Endometrial microvascular endothelial cells (primary cell): Measurements from ENCODE around the gene CAMK1D. TPM values are rescaled to one million over a fixed set of nuclear protein-coding genes. Genes with fewer than 3 reads are reported as not detected.

ENCODE experiments used
- in situ Hi-C: cut with HindIII; loops from 2 replicates; pipeline ENCODE4 v1.10.0; 2017; ENCODE audit warnings: low sequenced_read_pairs, low pct_unique_long_range_greater_than_20kb; ENCODE audit errors: inconsistent ontology term
- total RNA-seq: library from RNA; depleted of rRNA; stranded (reverse); fragments of >200 nt; gene quantifications from one replicate; pipeline ENCODE4 v1.2.3, GENCODE V29; 2015; ENCODE audit errors: inconsistent ontology term

CAMK1D gene
- total RNA-seq, 1 donor from 2014 or later, result 0.37 TPM

GRCh38 chr10:12874501-12874900 lies 525.2 kb downstream of the CAMK1D start:
- in situ Hi-C loops, result no loop called here

- in situ Hi-C loops, result no loop called here
Measured at GRCh38 chr10:12875100-12875499, 525.8 kb downstream of the CAMK1D start.

- in situ Hi-C loops, result no loop called here
Measured at GRCh38 chr10:12876266-12876665, 526.9 kb downstream of the CAMK1D start.

- in situ Hi-C loops, result no loop called here
Measured at GRCh38 chr10:12877150-12877549, 527.8 kb downstream of the CAMK1D start.

GRCh38 chr10:12880423-12880822 lies 531.1 kb downstream of the CAMK1D start:
- in situ Hi-C loops, result no loop called here

- in situ Hi-C loops, result no loop called here
Measured at GRCh38 chr10:12884851-12885250, 535.5 kb downstream of the CAMK1D start.

Other genes starting within 250 kb of the CAMK1D start
- 7.4 TPM for gene SEC61A2, start 219.9 kb upstream of the CAMK1D start, total RNA-seq
- 91.2 TPM for gene NUDT5, start 153.7 kb upstream of the CAMK1D start, total RNA-seq
- gene CDC123, start 153.4 kb upstream of the CAMK1D start, total RNA-seq, result 179 TPM